OCI-M2 (cell line): ENCODE data around the gene ZFAND2B.

ENCODE experiments used
- DNase-seq: peaks from one replicate; lab custom pipeline; 2025; ENCODE audit not compliant: unreplicated experiment; lab: John Stamatoyannopoulos, UW

Gene ZFAND2B, protein sequence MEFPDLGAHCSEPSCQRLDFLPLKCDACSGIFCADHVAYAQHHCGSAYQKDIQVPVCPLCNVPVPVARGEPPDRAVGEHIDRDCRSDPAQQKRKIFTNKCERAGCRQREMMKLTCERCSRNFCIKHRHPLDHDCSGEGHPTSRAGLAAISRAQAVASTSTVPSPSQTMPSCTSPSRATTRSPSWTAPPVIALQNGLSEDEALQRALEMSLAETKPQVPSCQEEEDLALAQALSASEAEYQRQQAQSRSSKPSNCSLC

DNA sequence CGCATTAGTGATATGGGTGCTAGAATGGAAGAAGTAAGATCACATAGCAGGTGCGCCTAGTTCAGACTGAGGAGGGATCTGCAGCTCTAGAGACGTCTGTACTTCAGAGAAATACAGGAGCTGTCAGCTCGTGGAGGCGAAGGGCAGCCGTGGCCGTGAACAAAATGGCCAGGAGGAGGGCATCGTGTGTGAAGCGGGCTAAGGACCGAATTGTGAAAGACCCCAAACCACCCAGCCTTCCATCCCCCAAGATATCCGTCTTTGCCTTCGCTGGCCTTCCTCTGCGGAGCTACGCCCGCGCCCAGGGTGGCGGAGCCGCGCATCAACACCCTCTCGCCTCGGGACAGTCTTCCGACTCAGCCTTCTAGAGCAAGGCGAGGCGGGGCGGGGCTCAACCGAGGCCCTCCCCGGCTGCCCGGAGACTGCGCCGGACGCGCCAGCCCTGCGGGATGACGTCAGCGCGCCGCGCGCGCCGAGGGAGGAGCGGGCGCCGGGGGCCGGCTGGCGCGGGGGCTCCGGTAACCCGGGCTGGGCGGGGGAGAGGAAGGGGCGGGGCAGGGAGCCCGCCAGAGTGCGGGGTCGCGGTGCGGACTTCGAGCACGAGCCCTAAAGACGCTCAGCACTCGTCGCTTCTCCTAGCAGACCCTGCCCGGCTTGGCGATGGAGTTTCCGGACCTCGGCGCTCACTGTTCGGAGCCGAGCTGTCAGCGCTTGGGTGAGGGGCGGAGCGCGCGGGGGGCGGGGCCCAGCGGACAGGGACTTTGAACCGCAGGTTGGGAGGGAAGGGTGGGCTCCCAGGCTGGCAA is at the start of gene ZFAND2B:
ZFAND2B (plus strand) TSS at position 455 of the 806 bp plus-strand sequence; CDS start at position 661, 206 bp downstream.
- DNase-seq = peak; percentile 62

DNA sequence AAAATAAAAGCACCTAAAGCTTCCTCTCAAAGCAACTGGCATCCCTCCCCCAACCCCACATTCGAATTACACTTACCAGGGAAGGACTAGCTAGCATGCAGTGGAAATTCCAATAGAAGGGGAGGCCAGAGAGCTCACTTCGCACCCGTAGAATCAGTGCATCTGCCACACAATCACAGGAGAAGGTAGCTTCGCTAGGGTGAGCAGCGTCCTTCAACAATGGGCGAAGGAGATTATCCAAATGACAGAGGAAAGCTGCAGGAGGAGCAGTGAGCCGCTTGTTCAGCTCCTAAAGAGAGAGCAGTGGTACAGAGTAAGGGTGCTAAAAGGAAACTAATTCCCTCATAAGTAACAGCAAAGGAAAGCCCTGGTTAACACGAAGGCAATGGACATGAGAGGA is 49.2 kb upstream of the ZFAND2B start:
- DNase-seq = no peak

DNA sequence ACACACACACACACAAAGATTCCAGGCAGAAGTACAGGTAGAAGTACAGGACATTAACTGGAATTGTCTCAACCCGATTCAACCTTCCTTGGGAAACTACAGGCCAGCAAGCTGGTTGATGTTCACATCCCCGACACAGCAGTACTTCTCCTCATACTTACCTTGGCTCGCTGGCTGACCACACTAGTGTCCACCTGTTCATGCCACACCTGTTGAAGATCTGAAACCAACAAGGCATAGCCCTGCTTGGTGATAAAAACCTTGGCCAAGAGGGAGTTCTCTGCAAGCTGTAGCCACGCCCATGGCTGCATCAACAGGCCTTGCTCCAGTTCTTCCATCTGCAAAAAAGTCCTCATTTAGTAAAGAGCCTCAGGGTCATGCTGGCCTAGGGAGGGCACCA is 48.6 kb upstream of the ZFAND2B start:
- DNase-seq = no peak

DNA sequence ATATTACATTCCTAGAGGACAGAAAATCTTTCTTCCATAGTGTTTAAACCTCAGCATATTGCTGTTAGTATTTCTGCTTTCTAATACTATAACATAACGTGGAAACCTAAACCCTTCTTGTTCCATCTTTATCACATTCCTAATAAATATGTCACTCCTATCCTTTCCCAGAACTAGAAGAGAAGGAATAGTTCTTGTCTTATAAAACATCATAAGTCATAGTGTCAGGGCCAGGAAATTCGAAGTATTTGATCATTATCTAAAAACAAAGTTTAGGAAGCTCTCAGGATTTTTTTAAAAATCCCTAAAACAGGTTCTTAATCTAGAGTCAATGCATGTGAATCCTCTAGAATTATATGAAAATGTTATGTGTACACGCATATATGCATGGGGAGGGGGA is 48.0 kb upstream of the ZFAND2B start:
- DNase-seq = no peak

DNA sequence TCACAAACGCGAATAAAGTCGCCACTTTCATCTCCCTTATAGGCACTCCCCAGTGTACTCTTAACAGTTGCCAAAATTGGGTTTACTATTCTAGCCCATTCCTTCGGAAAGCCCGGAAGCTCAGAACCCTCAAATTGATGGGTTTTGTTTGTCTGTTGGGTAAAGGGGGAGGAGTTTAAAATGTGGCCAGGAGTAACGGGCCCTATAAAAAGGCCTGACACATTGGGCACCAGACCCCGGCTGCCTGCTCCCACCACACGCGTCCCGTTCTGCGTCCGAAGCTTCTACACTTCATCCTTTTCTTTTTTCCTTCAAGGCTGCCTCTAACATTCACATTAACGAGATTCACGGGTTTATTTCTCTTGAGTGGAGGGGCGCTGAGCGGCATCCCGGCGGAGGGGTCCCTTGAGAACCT is 46.8 kb upstream of the ZFAND2B start:
- DNase-seq = no peak

DNA sequence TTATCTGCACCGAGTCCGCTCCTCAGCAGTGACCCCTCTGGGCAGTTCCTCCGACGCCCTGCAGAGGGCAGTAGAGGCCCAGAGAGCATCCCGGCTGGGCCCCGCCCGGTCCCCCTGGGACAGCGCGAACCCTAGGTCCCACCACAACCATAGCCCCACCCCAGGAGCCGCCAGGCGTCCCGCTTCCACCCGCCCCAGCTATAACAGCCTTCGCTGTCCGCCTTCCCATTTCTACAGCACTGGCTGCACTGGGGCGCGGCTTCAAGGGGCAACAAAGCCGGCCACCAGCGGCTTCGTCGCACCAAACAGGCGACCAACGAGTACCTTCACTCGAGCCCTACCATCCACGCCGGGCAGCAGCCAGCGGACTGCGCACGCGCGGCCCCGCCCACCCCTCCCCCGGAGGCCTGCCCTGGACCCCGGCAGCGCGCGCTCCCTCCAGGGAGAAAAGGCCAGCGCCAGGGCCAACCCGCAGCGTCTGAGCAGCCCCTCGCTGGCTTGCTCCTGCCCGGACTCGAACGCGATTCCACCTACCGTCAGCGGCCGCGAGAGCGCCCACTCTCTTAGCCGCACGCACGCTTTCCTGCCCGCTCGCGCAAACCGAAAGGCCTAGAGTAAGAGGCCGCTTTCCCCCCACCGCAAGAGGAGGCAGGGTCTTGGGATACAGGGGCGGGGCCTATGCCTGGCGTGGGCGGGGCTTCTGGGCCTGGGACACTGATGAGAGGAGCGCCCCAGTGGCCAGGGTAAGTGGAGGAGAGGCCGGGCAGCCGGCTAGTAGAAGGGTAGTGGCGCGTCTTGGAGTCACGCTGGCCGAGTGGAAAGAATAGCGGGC is 46.2 kb upstream of the ZFAND2B start, which contains the start of gene NHEJ1:
NHEJ1 (minus strand) TSS at position 630 of the 832 bp plus-strand sequence. CDS start 2,453 bp downstream, outside the sequence.
- DNase-seq = peak; percentile 71

DNA sequence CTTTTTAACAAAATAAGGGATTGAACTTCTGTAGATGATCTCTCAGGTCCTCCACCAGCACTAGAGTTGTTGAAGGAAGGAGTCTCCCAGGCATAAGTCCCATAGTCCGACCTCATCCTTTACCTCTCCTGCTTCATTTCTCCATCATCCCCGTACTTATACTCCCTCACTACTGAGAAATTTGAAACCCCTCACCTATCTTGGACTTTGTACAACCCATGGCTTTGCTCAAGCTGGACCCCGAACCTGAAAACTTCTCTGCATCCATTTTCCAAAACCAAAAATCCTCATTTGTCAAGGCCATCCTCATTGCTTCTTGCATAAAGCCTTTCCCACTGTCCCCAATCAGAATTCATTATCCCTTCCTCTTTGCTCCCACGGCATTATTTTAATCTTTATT is 45.5 kb upstream of the ZFAND2B start:
- DNase-seq = no peak

DNA sequence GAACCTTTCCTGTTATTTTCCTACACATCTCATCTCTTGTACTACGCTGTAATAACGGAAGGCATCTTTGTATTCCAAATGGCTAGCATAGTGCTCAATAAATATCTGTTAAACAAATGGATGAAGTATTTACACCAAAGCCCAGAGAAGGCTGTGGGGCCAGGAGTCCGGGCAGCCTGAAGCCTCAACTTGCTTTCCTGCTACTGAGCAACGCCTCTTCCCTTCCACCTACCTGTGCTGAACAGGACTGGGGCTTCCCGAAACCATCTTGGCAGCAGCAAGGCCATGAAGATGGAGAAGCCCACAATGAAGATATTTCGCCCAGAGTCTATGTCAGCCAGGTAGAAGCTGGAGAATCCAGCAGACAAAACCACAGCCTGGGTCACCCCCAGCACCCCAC is 43.4 kb upstream of the ZFAND2B start:
- DNase-seq = no peak

DNA sequence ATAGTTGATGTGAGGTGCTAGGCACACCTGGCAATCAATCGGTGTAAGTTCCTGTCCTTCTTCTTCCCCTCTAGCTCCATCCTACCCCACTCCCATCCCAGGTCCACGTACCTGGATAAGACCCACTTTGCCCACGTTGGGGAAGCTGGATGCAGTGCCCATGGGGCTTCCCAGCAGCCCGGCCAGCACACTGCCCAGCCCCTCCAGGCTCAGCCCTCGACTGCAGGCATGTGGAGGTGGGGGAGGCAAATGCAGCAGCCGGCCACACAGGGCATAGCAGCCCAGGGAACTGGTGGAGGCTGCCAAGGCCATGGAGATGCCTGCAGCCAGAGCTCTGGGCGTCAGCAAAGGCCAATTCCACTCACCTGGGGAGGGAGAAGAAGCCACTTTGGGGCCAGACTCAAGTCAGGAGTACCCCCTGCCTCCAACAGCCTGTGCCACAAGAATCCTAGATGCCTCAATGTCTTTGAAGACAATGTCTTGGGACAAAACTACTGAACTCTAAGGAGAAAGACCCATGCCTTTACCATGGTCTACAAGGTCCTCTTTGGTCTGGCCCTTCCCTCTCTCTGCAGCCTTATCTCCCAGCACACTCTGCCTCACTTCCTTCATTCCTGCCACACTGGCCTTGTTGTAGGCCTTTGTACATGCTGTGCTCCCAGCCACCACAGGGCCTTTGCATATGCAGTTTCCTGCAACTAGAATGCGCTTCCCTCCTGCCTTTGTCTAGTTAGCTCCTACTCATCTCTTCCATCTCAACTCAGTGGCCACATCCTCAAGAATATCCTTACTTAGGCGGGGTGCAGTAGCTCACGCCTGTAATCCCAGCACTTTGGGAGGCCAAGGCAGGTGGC is 41.3 kb upstream of the ZFAND2B start:
- no peak for DNase-seq

DNA sequence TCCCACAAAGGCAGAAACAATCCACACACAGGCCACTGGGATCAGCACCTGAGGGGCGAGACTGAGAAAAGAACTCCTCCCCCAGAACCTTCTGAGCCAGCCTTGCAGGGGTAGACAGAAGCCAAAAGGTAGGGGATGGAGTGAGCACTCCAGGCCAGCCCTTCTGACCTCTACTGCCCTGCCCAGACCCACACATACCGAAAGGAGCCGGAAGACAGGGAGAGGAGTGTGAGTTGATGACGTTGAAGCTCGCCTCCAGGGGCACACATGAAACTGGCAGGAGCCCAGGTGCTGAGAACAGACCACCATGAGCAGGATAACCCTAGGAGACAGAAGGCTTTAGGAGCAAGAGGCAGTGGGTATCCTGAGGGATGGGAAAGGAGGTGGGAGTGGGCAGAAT is 38.6 kb upstream of the ZFAND2B start:
- DNase-seq = no peak

DNA sequence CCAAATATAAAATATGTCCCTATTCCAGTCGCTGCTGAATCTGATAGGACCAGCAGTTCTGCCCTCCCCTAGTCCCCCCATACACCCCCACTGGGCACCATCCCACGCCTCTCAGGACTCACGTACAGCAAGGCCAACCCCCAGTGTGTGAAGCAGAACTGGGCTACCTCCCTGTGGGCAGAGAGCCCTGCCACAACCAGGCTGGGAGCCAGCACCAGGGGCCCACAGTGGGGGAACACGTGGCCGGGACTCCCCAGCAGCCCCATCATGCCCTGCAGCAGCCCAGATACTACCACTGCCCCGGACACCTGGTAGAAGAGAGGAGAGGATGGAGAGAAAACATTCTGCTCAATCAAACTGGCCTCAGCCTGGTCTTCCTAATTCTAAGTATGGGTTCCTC is 38.1 kb upstream of the ZFAND2B start:
- no peak for DNase-seq

DNA sequence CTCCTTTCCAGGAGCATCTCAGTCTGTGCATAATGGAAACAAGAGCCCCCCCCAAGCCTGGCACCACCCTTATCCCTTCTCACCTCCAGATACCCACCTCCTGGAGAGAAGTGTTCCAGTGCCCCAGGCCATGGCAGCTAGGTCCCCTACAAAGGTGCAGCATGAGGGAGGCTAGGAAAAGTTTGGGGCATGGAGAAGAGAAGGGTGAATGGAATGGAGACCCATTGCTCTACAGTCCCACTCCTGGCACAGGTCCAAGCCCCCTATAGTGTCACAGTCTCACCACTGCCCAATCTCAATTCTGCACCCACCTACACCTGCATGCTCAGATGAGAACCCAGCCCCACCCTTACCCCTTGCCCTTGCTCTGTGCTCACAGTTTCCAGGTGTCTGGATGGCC is 37.6 kb upstream of the ZFAND2B start:
- no peak for DNase-seq

DNA sequence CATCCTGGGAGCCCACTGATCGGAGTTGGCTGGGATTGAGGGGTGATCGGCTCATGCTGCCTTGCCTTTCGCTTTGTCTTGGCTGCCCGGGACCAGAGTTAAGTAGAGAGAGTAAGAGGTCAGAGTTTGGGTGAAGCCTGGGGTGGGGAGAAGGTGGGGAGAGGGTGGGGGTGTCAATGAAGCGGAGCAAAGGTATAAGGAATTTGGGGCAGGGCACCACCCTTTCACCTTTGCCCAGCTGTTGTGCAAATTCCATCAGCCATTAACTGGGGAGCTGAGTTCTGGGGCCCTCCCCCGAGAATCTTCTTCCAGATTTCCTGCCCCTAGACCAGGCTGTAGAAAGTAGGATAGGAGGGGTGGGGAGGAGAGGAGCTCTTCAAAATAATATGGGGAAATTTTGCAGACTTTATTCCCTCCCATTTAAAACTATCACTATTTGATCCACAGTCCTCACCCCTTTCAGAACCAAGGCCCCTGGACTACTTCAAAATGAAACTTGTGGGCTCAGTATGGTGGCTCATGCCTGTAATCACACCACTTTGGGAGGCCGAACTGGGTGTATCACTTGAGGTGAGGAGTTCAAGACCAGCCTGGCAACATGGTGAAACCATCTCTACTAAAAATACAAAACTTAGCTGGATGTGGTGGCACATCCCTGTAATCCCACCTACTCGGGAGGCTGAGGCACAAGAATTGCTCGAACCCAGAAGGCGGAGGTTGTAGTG is 36.5 kb upstream of the ZFAND2B start, which contains the start of gene SLC23A3:
SLC23A3 (minus strand) TSS at position 100 of the 725 bp plus-strand sequence; CDS start at position 55, 45 bp downstream.
- DNase-seq = no peak

DNA sequence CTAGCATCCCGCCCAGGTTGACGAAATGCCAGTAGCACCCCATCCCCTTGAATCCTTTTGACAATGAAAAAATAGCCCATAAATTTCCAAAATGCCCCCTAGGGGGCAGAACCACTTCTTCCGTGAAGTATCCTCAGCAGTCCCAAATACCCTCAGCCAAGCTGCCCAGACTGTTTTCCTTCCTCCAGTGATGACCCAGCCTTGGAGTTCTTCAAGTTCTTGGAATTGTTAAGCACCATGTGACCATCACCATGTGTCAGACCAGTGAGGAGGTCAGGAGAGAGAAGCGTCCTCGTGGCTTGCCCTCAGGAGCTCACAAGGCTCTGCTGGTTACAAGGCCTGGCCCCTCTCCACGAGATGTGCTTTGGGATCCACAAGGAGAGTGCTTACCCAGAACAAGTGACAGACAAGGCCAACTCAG is 35.3 kb upstream of the ZFAND2B start:
- DNase-seq = no peak

DNA sequence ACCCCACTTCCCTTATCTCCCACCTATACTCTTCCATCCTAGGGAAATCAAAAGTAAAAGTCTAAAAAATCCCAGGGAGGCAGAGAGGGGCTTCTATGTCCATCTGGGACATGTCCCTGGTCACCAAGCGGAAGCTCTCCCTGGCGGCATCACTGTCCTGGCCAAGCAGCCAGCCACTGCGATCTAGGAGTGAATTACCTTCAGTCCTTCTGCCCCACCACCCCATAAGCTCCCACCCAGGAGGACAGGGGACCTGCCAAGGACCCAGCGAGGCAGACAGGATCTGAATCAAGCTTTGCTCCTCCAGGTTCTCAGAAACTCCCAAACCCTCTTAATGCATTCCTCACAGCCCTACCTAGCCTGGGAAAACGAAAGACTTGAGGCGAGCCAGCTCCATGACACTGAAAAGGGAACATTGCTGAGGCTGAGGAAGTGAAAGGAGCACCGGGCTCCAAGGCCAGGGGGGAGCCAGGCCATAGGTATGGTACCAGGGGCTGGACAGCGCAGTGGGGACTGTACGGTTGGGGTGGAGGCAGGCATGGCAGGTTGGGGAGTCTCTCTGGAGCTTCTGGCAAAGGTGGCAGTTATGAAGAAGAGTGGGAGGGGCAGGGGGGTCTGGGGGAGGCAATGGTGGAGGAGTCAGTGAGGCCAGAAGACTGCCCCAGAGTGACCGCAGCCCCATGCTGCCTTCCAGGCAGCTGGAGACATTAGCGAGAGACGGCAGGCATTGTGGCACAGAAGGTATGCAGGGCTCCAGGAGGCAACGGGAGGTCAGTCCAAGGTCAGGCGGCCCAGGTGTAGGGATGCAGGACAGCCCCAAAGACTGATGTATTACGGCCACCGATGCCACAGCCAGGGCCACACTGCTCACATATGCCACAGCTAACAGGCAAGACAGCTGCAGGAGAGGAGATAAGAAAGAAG is 34.1 kb upstream of the ZFAND2B start:
- DNase-seq = no peak

DNA sequence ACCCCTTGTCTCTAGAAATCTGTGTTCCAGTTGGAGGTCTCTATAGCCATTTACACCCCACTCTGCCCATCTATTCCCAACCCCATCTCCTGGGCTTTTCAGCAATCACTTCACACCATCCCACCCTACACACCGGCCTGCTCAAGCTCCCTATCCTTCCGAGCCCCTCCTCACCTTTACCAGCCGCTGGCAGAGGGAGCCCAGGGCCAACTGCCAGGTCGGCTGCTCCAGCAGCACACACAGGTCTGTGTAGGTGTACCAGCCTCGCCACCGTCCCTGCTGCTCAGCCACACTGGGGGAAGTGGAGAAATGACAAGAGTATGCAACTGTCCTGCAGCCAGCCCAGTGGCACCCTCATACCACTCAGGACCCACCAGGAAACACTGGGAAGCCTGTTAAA is 33.4 kb upstream of the ZFAND2B start:
- DNase-seq = no peak

DNA sequence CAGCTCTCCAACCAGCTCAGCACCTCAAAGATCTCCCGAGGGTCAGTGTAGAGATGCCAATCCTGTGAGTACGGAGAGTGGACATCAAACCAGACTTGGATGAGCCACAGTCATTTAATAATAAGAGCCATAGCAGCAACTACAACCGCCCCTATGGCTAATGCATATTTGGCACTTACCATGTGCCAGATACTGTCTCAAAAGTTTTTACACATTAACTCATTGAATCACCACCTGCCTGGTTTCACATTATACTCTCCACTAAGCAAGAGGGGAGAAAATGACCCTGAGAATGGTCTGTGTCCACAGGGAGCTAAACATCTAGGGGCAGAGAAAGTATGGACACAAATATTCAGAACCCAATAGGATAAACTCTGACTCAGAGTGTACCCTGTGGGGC is 32.4 kb upstream of the ZFAND2B start:
- DNase-seq = no peak

DNA sequence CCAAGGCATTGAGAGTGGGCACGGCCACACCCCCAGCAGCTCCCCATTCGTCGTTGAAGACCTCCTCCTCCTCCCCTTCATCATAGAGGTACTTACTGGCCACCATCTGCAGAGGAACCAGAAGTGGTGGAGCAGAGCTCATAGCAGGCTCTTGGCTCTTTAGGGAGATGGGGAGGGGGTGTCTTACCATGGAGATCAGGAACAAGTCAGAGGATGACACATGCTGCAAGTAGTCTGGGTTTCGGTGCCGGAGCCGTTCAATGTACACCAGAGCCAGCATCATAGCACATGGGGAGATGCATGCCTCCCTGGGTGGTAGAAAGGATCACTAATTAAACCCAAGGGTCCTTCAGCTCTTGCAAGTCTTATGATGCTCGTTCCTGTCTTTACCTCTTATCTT is 31.8 kb upstream of the ZFAND2B start:
- DNase-seq = no peak

DNA sequence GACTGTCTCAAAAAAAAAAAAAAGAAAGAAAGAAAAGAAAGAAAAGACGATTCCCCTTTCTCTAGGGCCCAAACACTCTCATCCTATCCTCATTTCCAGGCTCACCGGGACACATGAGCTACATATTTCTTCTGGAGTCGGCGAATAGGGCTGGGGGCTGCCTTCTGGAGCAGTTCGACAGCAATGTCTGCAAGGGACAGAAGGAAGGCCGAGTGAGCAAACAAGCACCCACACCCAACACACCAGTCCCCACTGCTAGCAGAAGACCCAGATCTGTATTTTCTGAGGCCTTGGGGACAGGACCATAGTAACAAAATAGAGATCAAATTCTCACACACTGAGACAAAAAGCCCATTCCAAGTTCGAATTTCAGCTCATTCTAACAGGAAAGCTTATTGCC is 31.1 kb upstream of the ZFAND2B start:
- no peak for DNase-seq
